ENCODE results near the gene SELENON.

SELENON gene

GRCh38 chr1:25795211-25795610 is 4.8 kb upstream of the SELENON start:
- no peak for DNase-seq

DNA sequence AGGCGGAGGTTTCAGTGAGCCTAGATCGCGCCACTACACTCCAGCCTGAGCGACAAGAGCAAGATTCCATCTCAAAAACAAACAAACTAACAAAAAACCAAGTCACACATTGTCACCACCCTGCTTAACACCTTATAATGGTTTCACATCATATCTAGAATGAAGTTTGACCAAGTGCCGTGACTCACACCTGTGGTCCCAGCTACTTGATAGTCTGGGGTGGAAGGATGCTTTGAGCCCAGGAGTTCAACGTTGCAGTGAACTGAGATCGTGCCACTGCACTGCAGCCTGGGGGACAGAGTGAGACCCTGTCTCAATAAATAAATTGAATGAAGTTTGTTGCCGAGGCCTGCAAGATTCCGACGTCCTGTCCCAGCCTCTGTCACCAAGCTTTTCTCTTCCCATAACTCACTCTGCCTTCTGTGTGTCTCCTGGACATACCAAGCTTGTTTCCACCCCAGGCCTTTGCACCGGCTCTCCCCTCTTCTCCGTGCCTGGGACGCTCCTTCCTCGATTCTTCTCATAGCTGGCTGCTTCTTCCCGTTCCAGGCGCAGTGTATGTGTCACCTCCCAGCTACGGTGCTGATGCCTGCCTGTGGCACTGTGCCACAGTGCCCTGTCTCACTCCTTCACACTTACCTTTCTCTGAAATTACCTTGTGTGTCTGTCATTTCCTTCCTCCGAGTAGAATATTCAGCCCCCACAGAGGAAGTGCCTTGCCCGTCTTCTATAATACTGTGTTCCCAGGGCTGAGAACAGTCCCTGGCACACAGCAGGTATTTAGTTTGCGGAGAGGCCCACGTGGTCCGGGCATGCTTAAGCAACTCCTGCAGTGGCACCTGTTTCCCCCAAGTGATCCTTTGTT is 3.8 kb upstream of the SELENON start:
- DNase-seq = peak in 4 of 14 donors; percentile 51 to 79 (median 54)

- DNase-seq = peak in 12 of 14 donors; percentile 26 to 79 (median 67)
Measured at GRCh38 chr1:25796811-25797458, 3.1 kb upstream of the SELENON start.

DNA sequence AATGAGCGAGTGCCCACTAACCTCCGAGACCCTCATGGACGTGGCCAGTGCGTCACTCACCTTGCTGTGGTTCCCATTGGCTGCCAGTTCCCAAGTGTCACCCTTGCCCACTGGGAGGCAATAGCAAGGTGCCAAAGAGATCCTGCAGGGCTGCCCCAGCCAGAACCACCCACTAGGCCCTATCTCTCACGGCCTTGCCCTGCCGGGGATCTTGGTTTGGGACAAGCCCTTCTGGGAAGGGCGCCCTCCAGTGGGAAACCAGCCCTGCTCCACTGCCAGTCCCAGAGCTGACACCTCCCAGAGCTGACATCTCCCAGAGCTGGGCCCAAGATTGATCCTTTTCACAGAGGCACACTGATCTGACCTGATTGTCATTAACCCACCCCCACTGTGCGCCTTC is 2.1 kb upstream of the SELENON start:
- DNase-seq = peak in 1 of 14 donors; percentile 8

DNA sequence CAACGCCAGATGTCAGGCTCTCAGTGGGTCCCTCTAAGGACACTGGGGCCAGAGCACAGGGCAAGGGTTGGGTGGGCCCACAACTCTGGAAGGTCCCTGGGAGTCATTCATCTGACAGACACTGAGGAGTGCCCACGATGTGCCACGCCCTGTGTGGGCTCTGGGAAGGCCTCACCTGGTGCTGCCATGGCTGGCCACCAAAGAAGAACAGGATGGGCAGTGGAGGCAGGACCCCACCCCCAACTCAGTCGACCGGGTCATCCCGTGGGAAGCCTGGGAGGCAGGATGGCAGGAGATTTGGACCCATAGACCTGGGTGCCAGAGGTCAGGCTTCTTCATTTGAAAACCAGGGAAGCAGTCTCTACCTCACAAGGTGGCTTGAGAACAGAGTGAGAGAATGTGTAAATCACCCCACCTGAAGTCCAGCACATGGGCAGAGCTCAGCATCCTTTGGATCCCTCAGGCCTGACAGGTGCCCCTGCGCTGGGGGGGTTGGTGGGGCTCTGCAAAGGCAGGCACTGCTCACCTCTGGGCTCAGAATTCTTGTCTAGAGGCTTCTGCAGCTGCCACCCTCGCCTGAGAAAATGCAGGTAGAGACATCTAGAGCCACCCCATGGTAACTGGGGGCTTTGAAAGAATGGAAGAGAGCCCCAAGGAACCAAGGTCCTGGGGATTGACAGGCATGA is 1.2 kb upstream of the SELENON start:
- no peak for DNase-seq

- DNase-seq = peak in 1 of 14 donors; percentile 16
Measured at GRCh38 chr1:25799352-25799934, 550 bp upstream of the SELENON start.

GRCh38 chr1:25800703-25801377 is 847 bp downstream of the SELENON start:
- peak in 3 of 14 donors; percentile 26 to 68 (median 48) for DNase-seq

DNA sequence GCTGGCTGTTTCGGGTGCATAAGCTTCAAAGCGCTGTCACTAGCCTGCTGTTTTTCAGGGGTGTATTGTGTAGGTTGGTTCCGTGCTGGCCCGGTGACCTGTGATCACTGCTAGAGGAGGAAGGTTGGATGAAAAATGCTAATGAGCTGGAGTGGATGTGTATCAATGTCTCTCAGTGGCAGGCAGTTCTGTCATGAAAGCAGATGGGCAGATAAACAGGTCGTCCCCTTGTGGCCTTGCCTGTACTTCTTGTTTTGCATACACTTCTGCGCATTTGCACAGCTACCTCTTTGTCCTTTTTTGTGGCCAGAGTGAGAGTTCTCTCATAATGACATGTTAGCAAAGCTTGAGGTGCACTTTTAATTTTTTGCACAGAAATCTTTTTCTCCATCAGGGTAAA is 2.9 kb downstream of the SELENON start:
- peak in 1 of 14 donors; percentile 64 for DNase-seq

GRCh38 chr1:25803368-25803767 is 3.4 kb downstream of the SELENON start:
- no peak for DNase-seq

GRCh38 chr1:25804244-25804963 is 4.4 kb downstream of the SELENON start:
- peak in 1 of 14 donors; percentile 49 for DNase-seq

DNA sequence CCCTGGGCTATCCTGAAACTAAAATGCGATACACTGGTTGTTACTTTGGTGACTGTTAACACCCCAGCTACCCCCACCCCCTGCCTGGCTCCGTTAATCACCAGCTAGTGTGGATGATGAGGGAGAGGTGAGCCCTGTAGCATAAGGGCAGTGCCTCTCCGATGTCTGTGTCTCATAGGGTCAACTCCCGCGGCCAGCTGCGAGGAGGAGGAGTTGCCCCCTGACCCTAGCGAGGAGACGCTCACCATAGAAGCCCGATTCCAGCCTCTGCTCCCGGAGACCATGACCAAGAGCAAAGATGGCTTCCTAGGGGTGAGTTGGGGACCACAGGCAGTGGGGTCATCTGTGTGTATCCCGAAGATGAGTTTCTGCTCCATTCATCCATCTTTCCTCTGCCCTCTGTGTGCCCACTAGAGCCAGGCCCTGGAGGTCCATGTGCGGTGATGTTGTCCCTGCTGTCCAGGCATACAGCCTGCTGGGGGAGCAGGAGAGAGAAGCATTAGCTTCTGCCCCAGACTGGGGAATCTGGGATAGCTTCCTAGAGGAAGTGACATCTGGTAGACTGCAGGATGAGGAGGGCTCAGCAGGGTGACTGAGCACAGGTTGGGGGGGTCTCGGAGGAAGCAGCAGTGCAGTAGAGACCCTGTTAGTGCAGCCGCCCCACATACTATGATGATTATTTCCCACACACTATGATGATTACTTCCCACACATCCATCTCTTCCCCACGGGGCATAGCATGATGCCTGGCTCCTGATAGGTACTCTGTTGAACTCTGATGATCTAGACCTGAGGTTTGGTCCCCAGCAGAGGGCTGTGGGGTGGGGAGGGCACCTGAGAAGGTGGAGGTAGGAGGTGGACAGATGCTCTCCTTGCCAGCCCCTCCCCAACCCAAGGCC is 5.2 kb downstream of the SELENON start:
- no peak for DNase-seq

- DNase-seq = peak in 10 of 14 donors; percentile 30 to 82 (median 61)
Measured at GRCh38 chr1:25805863-25806225, 5.9 kb downstream of the SELENON start.

- peak in 7 of 14 donors; percentile 22 to 84 (median 50) for DNase-seq
Measured at GRCh38 chr1:25806418-25806817, 6.4 kb downstream of the SELENON start.

DNA sequence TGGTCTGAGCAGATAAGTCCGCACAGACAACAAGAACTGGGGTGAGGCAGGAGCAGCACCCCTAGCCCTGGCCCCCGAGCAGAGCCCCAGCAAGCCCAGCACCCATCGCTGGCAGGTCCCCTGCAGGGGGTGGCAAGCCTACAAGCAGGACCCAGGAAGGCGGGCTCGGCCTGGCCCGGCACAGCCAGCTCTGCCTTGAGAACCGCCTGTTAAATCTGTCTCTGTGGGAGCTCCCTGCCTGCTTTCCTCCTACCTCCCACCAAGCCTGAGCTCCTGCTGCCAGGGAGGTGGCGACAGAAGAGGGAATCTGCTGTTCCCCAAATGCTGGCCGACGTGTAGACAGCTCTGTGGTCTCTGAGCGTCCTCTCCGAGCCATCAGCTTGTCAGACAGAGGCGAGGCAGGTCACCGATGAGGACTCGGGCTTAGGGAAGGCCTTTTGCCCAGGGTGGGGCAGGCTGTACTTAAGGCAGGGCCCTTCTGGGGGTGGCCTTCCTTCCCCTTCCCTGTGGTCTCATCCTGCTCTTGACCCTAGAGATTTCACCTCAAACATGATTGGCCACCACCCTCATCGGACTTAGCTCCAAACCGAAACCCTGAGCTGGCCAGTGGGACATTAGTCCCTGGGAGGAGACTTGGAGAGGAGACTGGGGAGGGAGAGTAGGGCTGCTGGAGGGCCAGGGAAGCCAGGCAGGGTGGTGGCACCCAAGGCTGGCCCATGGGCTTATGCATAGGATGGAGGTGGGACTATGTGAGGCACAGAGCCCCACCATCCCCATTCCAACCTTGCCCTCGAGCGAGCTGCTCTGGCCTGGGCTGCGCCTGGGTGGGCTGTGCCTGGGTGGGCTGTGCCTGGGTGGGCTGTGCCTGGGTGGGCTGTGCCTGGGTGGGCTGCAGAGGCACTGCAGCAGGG is 7.7 kb downstream of the SELENON start:
- DNase-seq = peak in 1 of 14 donors; percentile 35

GRCh38 chr1:25808481-25809244 is 8.7 kb downstream of the SELENON start:
- DNase-seq = no peak

DNA sequence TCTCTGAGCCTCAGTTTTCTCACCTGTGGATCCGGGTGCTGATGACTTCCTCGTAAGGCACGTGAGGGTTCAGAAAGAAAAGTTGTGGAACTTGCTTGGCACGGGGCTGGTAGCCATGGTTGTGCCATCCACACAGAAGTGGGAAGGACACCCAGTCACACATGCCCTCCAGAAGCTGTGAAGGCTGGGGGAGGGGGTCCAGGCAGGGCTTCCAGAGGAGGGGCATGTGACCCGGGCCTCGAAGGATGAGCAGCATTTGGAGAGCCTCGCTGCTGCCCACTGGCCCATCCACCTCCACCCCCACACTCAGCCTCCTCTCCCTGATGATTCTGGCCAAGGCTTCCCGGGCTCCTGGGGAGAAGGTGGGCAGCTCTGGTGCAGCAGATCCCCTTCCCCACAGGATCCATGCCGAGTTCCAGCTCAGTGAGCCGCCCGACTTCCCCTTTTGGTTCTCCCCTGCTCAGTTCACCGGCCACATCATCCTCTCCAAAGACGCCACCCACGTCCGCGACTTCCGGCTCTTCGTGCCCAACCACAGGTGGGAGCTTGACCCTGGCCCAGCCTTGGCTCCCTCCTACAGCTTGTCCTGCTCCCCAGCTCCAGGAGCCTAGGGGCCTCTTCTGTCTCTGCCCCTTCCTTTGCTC is 9.4 kb downstream of the SELENON start:
- no peak for DNase-seq

- DNase-seq = no peak
Measured at GRCh38 chr1:25809929-25810328, 9.9 kb downstream of the SELENON start.
